ENCODE measurements around the gene PTMA. TPM values are rescaled to one million over a fixed set of nuclear protein-coding genes. Genes with fewer than 3 reads are reported as not detected.

Gene PTMA
- total and polyA plus RNA-seq, 7 donors: 124 to 347 (median 210) TPM

DNA sequence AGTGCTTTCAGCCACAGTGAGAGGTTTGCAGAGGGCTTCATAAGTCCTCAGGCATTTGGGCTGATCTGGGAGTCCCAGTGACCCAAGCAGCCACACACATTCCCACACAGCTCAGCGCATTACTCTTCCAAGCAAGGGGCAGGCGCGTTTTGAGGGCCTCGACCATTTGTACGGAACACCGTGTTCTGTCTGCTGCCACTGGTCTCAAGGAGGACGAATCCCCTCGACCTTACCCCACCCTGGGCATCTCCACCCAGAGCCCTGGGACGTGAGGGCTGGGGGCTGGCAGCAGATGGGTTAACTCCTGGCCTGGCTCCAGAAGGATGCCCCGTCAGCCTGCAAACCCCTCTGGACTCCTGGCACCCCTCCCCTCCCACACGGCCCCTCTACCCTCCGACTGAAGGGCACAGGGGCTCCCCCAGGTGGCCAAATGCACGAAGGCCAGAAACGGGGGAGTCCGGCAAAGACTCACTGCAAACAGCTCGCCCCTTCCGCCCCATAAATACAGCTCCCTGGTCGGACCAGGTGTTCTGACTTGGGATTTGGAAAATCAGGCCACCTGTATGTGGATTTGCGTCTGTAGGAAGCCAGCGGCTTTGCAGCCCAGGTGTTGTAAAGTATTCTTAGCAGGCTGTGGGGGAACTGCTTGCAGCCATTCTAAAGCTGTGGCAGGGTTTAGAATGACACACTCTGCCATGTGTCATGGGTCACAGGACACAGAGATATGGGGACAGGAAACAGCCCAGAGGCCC is 33.6 kb upstream of the PTMA start:
- Histone ChIP-seq H3K27me3 (ENCODE audit: insufficient read depth in 3 of 3, low read length in 2 of 3) (no peaks in the 10 kb centered on the region), H3K27ac (peak overlapping the region; percentile 80), H3K9me3 (no peaks in the 10 kb centered on the region), H3K4me1 (peaks cover 15% of the 10 kb centered on the region), H3K36me3 (ENCODE audit: insufficient read depth in 1 of 2, low read depth in 1 of 2) (no peaks in the 10 kb centered on the region), H3K4me3 (no peak overlapping the region)
- intact Hi-C loops (cut with DNase I): loop anchor here (2.0 to 5.0 kb wide), 3 partner anchors 28 to 108 kb away; partner anchors contain the start of gene PDE6D (in 1 of the 2)
- TF ChIP-seq, protein P1, sequence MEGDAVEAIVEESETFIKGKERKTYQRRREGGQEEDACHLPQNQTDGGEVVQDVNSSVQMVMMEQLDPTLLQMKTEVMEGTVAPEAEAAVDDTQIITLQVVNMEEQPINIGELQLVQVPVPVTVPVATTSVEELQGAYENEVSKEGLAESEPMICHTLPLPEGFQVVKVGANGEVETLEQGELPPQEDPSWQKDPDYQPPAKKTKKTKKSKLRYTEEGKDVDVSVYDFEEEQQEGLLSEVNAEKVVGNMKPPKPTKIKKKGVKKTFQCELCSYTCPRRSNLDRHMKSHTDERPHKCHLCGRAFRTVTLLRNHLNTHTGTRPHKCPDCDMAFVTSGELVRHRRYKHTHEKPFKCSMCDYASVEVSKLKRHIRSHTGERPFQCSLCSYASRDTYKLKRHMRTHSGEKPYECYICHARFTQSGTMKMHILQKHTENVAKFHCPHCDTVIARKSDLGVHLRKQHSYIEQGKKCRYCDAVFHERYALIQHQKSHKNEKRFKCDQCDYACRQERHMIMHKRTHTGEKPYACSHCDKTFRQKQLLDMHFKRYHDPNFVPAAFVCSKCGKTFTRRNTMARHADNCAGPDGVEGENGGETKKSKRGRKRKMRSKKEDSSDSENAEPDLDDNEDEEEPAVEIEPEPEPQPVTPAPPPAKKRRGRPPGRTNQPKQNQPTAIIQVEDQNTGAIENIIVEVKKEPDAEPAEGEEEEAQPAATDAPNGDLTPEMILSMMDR (IDR thresholded peaks at IDR 0.05): peak; percentile 73
- 5 to 18% (median 8%) methylated on average over 20 of the region's 20 CpGs for WGBS, 3 donors
- peak; percentile 77 to 87 for DNase-seq
- peak; percentile 60 to 81 (median 68) for ATAC-seq

DNA sequence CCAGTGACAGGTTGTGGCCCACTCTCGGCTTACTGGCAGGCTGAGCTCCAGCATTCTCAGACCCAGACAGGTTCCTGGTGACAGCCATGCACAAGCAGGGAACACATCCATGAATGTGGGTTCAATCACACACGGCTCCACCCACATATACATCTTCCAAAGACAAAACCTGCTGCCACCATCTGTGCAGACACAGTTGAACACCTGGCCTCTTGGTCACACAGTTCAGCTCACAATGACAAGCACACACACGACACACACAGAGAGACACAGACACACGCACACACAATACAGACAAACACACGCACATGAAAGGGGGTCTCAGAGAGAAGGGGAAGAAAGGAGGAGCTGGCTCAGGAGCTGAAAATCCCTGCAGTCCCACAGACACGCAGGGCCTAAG is 32.1 kb upstream of the PTMA start:
- Histone ChIP-seq H3K4me3 (no peak overlapping the region), H3K9me3 (no peaks in the 10 kb centered on the region), H3K4me1 (peaks cover 13% of the 10 kb centered on the region), H3K36me3 (ENCODE audit: insufficient read depth in 1 of 2, low read depth in 1 of 2) (no peaks in the 10 kb centered on the region), H3K27ac (no peak overlapping the region), H3K27me3 (ENCODE audit: insufficient read depth in 3 of 3, low read length in 2 of 3) (no peaks in the 10 kb centered on the region)
- 89 to 98% (median 93%) methylated on average over 6 of the region's 6 CpGs for WGBS, 3 donors
- TF ChIP-seq, protein P1 (IDR thresholded peaks at IDR 0.05): no peak
- ATAC-seq (no peak), DNase-seq (no peak)
- intact Hi-C loops (cut with DNase I): loop anchor here (2.0 to 5.0 kb wide), 2 partner anchors 39 to 106 kb away; partner anchors contain the start of gene PDE6D (in 1 of the 2)

DNA sequence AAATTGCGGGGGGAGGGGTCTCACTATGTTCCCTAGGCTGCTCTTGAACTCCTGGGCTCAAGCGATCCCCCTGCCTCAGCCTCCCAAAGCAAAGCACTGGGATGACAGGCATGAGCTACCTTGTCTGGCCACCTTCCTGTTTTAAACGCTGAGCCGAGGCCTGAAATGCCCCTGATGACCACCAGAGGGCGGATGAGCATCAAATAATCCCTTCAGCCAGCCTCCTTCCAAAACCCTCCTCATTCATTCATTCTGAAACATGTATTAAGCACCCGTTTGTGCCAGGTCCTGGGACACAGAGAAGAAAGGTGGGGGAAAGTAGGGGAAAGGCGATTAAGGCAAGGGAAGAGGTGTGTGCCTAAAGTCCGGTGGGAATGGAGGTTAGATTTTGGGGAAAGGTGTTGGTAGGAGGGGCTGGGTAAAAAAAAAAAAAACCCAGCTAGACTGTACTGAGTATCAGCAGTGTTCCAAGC is 30.7 kb upstream of the PTMA start:
- H3K9me3 ChIP-seq: no peaks in the 10 kb centered on the region
- H3K4me3 ChIP-seq: no peak overlapping the region
- no peaks in the 10 kb centered on the region for H3K36me3 ChIP-seq (ENCODE audit: insufficient read depth in 1 of 2, low read depth in 1 of 2)
- peaks cover 12% of the 10 kb centered on the region for H3K4me1 ChIP-seq
- no peaks in the 10 kb centered on the region for H3K27me3 ChIP-seq (ENCODE audit: insufficient read depth in 3 of 3, low read length in 2 of 3)
- TF ChIP-seq, protein P1 (IDR thresholded peaks at IDR 0.05): peak; percentile 94
- DNase-seq: peak; percentile 80 to 89
- H3K27ac ChIP-seq: no peak overlapping the region
- intact Hi-C loops (cut with DNase I): loop anchor here (1.0 to 5.0 kb wide), 3 partner anchors 37 to 105 kb away; partner anchors contain the start of gene PDE6D (in 1 of the 2)
- peak; percentile 24 to 58 (median 48) for ATAC-seq
- 1 to 2% (median 1%) methylated on average over 8 of the region's 8 CpGs for WGBS, 3 donors

DNA sequence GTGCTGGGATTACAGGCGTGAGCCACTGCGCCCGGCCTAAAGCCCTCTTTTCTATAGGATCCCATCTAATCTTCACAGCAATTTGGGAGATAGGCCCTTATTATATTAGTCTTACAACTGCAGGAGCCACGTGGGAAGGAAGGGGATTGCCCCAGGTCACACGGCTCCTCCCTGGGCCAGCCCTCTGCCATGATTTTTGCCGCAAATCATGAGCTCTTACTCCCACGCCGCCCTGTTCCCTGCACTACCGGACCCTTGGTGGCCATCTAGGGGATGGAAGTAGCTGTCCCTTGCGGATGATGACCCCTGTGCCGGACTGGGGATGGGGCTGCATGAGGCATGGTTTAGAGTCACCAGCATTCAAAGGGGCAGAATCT is 28.4 kb upstream of the PTMA start:
- 82 to 90% (median 86%) methylated on average over 11 of the region's 11 CpGs for WGBS, 3 donors
- H3K27me3 ChIP-seq (ENCODE audit: insufficient read depth in 3 of 3, low read length in 2 of 3): no peaks in the 10 kb centered on the region
- no peaks in the 10 kb centered on the region for H3K36me3 ChIP-seq (ENCODE audit: insufficient read depth in 1 of 2, low read depth in 1 of 2)
- peak overlapping the region; percentile 92 for H3K27ac ChIP-seq
- no peaks in the 10 kb centered on the region for H3K9me3 ChIP-seq
- intact Hi-C loops (cut with DNase I): loop anchor here in 1 of 2 donors (1.0 to 5.0 kb wide), 2 partner anchors 31 to 102 kb away; partner anchors contain the start of gene PDE6D
- peak overlapping the region; percentile 78 for H3K4me3 ChIP-seq
- TF ChIP-seq, protein P1 (IDR thresholded peaks at IDR 0.05): no peak
- DNase-seq (no peak), ATAC-seq (no peak)
- peaks cover 9% of the 10 kb centered on the region for H3K4me1 ChIP-seq

All from psoas muscle (tissue), 8 donors.